HG03571 (cell line): Measurements from ENCODE around the gene CEP57.
"Not testable (repeated sequence)": the region's sequence is repeated elsewhere in the genome, so short reads cannot be mapped to it uniquely, and the experiment has no call there.

Source experiments
- ATAC-seq: cut with Tn5 transposase; IDR thresholded peaks from one replicate; pipeline ENCODE4 v1.9.1; 2021; ENCODE audit not compliant: unreplicated experiment

Gene CEP57

GRCh38 chr11:95796501-95796900 is 6.2 kb downstream of the CEP57 start:
- no peak for ATAC-seq

- ATAC-seq: no peak
Measured at GRCh38 chr11:95799546-95799945, 9.2 kb downstream of the CEP57 start.

DNA sequence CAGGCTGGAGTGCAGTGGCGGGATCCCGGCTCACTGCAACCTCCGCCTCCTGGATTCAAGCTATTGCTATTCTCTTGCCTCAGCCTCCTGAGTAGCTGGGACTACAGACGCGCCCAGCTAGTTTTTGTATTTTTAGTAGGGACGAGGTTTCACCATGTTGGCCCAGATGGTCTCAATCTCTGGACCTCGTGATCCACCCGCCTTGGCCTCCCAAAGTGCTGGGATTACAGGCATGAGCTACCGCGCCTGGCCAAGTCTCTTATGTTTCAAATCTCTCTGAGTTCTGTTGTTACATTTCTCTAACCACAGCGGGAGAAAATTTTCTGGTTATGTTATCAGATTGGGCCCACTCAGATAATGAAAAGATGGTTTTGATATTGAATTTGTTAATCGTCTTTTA is 10.1 kb downstream of the CEP57 start:
- no peak for ATAC-seq

GRCh38 chr11:95802806-95803205 is 12.5 kb downstream of the CEP57 start:
- ATAC-seq: no peak

- no peak for ATAC-seq
Measured at GRCh38 chr11:95803973-95804372, 13.7 kb downstream of the CEP57 start.

GRCh38 chr11:95805869-95806268 is 15.6 kb downstream of the CEP57 start:
- ATAC-seq: no peak

- not testable (repeated sequence) for ATAC-seq
Measured at GRCh38 chr11:95806464-95806863, 16.2 kb downstream of the CEP57 start.

DNA sequence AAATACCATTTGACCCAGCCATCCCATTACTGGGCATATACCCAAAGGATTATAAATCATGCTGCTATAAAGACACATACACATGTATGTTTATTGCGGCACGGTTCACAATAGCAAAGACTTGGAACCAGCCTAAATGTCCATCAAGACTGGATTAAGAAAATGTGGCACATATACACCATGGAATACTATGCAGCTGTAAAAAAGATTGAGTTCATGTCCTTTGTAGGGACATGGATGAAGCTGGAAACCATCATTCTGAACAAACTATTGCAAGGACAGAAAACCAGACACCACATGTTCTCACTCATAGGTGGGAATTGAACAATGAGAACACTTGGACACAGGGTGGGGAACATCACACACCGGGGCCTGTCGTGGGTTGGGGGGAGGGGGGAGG is 20.8 kb downstream of the CEP57 start:
- not testable (repeated sequence) for ATAC-seq

DNA sequence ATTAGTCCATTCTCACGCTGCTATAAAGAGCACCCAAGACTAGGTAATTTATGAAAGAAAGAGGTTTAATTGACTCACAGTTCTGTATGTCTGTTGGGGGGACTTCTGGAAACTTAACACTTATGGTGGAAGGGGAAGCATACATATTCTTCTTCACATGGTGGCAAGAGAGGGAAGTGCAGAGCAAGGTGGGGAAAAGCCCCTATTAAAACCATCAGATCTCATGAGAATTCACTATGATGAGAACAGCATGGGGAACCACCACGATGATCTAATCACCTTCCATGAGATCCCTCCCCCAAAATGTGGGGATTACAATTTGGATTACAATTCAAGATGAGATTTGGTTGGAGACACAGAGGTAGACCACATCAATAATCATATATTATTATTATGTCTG is 25.7 kb downstream of the CEP57 start:
- no peak for ATAC-seq

DNA sequence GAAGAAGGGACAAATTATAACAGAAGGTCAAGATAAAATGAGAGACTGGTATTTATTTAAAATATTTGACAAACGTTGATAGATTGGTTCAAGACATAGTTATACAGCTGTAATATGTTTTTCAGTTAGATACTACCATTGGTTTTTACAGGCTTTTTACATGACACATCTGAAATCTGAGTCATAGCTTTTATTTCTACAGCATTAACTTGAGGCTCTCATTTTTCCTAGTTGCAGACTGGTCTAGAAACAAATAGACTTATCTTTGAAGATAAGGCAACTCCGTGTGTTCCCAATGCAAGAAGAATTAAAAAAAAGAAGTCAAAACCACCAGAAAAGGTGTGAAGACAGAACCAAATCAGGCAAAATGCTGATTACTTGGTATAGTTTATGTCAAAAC is 31.3 kb downstream of the CEP57 start:
- ATAC-seq: no peak

- no peak for ATAC-seq
Measured at GRCh38 chr11:95827696-95828095, 37.4 kb downstream of the CEP57 start.

DNA sequence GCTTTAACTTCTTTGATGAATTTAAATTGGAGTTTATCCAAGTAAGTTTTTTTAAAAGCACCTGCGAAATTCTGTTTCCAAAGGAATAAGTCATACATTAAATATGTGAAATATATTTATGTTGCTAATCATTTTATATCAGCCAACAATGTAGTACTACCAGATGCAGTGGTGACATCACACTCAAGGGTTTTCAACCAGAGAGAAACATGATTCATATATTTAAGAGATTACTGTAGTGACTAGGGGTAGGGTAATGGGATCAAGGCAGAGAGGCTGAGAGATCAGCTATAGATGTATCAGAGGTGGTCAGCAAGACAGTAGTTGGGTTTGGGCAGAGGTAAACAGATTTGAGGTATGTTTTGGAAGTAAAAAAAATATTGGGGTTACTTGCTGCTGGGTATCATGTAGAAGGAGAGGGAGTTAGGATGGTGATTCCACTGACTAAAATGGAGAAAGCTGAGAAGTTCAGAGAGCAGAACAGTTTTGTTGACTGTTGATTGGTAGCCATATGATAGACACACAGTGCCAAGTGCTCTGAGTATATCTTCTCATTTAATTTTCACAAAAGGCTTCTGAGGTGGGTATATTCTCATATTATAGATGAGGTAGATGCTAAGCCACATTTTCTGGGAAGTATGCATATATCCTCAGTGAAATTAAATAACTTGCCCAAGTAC is 39.4 kb downstream of the CEP57 start:
- no peak for ATAC-seq

GRCh38 chr11:95831198-95831883 is 41.0 kb downstream of the CEP57 start:
- no peak for ATAC-seq

GRCh38 chr11:95832763-95833162 is 42.5 kb downstream of the CEP57 start:
- ATAC-seq: no peak

DNA sequence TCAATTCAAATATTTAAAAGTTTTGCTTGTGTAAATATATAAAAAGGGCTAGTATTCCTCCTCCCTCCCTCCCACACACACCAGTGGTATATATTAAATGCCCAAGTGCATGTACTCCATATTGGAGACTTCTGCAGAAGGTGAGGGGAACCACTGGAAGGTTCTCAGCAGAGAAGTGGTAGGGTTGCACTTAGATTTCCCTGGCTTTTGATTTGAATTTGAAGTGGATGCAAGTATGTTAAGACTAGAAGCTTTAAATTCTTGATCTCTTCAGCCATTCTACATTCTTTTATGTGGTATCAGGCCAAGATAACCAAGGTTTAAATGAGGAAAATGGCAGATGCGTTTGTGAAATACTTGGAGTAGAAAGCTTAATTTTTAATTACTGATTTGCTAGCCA is 43.1 kb downstream of the CEP57 start:
- no peak for ATAC-seq

- no peak for ATAC-seq
Measured at GRCh38 chr11:95835351-95835750, 45.1 kb downstream of the CEP57 start.

GRCh38 chr11:95835768-95836488 is 45.6 kb downstream of the CEP57 start:
- ATAC-seq: peak; percentile 79

GRCh38 chr11:95845167-95845566 is 54.9 kb downstream of the CEP57 start:
- no peak for ATAC-seq

DNA sequence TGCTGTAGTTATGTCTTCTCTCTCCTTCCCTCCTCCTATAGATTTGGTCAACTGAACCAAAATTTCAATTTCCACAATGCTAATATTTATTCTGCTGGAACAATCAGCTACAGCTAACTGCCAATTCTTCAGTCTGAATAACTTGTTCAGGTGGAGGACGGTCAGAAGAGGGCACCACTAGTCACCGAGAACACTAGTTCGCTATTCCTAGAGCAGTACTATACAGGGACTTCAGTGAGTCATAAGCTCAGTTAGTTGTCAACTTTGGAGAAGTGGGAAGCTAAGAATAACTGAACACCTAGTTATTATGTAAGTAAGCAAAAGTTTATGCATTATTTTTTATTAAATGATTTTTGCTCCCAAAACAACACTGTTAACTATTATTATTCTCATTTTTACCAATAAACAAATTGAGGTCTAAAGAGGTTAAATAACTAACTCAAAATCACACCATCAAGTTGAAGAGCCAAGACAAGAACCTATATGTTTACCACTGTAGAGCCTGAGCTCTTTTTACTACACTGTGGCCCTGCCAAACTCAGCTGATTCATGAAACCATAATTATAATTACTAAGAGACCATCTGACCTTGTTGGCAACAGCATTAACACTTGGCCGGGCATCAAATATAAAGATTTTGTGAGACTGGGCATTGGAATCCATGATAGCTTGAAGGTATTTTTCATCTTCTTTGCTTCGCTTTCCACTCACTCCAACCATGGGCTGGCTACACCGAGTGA is 59.0 kb downstream of the CEP57 start:
- no peak for ATAC-seq

DNA sequence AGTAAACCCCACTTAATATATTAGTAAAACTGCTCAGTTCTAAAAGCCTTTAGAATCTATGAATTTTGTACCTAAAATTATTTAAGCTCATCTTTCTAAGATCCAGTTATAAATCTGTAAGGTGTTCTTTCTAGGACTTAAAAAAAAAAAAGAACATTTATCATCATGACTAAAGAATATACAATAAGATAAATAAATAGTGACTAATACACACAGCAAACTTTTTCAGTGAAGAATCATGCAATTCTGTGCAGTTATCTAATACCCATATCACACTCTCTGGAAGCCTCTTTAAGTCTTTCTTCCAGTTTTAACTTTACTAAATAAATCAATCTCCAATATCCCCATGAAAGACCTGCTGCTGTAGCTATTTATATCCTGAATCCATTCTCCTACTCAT is 59.8 kb downstream of the CEP57 start:
- ATAC-seq: no peak

- ATAC-seq: no peak
Measured at GRCh38 chr11:95853138-95853537, 62.8 kb downstream of the CEP57 start.
